Liver (tissue), 3 donors: ENCODE measurements around the gene HAAO.

Source experiments
- EGR1 ChIP-seq, 2 donors: IDR thresholded peaks; 2 replicates each; pipeline ENCODE4 v1.6.1; 2016 to 2018; ENCODE audit warnings: antibody characterized with exemption in 2 of 2, low read depth in 2 of 2
- GABPA ChIP-seq, 2 donors: IDR thresholded peaks in 1 of 2; conservative IDR thresholded peaks in 1 of 2; 2 replicates each; pipeline ENCODE4 v1.6.1; 2016; ENCODE audit warnings: antibody characterized with exemption in 2 of 2, mild to moderate bottlenecking in 1 of 2, moderate library complexity in 1 of 2
- HNF4G ChIP-seq: IDR thresholded peaks from 2 replicates; pipeline ENCODE4 v1.6.1; 2016; ENCODE audit warnings: antibody characterized with exemption
- RXRA ChIP-seq, 2 donors: IDR thresholded peaks; 2 replicates each; pipeline ENCODE4 v1.6.1; 2017 to 2018; ENCODE audit warnings: antibody characterized with exemption in 2 of 2, mild to moderate bottlenecking in 1 of 2
- TAF1 ChIP-seq: conservative IDR thresholded peaks from 2 replicates; pipeline ENCODE4 v1.6.1; 2016; ENCODE audit warnings: antibody characterized with exemption, mild to moderate bottlenecking
- TF ChIP-seq, protein P1 (sequence below): IDR thresholded peaks from 2 replicates; pipeline ENCODE4 v1.6.1; 2016; ENCODE audit warnings: antibody characterized with exemption
- TF ChIP-seq, protein P2 (sequence below): fragments of 150-350 bp; IDR thresholded peaks from 2 replicates; pipeline ENCODE4 v1.5.1; 2017; ENCODE audit warnings: improper control_type of control experiment, low read depth, low read length; ENCODE audit not compliant: missing input control
- TF ChIP-seq, protein P3 (sequence below): IDR thresholded peaks from 2 replicates; pipeline ENCODE4 v1.6.1; 2016; ENCODE audit warnings: antibody characterized with exemption, mild to moderate bottlenecking
- TF ChIP-seq, protein P4 (sequence below): IDR thresholded peaks from 2 replicates; pipeline ENCODE4 v1.6.1; 2016; ENCODE audit warnings: antibody characterized with exemption
- donor health status: healthy.
- donor health status: healthy.

- TF ChIP-seq, protein P1, sequence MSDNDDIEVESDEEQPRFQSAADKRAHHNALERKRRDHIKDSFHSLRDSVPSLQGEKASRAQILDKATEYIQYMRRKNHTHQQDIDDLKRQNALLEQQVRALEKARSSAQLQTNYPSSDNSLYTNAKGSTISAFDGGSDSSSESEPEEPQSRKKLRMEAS = no peak
- TF ChIP-seq TAF1 = no peak
- TF ChIP-seq, protein P2, sequence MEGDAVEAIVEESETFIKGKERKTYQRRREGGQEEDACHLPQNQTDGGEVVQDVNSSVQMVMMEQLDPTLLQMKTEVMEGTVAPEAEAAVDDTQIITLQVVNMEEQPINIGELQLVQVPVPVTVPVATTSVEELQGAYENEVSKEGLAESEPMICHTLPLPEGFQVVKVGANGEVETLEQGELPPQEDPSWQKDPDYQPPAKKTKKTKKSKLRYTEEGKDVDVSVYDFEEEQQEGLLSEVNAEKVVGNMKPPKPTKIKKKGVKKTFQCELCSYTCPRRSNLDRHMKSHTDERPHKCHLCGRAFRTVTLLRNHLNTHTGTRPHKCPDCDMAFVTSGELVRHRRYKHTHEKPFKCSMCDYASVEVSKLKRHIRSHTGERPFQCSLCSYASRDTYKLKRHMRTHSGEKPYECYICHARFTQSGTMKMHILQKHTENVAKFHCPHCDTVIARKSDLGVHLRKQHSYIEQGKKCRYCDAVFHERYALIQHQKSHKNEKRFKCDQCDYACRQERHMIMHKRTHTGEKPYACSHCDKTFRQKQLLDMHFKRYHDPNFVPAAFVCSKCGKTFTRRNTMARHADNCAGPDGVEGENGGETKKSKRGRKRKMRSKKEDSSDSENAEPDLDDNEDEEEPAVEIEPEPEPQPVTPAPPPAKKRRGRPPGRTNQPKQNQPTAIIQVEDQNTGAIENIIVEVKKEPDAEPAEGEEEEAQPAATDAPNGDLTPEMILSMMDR = no peak
- TF ChIP-seq EGR1 (IDR thresholded peaks at IDR 0.05; ENCODE audit: low read depth in 2 of 2) = no peak
- TF ChIP-seq GABPA (IDR thresholded peaks at IDR 0.05 in 1 of 2, conservative IDR thresholded peaks at IDR 0.05 in 1 of 2) = no peak
- TF ChIP-seq, protein P3, sequence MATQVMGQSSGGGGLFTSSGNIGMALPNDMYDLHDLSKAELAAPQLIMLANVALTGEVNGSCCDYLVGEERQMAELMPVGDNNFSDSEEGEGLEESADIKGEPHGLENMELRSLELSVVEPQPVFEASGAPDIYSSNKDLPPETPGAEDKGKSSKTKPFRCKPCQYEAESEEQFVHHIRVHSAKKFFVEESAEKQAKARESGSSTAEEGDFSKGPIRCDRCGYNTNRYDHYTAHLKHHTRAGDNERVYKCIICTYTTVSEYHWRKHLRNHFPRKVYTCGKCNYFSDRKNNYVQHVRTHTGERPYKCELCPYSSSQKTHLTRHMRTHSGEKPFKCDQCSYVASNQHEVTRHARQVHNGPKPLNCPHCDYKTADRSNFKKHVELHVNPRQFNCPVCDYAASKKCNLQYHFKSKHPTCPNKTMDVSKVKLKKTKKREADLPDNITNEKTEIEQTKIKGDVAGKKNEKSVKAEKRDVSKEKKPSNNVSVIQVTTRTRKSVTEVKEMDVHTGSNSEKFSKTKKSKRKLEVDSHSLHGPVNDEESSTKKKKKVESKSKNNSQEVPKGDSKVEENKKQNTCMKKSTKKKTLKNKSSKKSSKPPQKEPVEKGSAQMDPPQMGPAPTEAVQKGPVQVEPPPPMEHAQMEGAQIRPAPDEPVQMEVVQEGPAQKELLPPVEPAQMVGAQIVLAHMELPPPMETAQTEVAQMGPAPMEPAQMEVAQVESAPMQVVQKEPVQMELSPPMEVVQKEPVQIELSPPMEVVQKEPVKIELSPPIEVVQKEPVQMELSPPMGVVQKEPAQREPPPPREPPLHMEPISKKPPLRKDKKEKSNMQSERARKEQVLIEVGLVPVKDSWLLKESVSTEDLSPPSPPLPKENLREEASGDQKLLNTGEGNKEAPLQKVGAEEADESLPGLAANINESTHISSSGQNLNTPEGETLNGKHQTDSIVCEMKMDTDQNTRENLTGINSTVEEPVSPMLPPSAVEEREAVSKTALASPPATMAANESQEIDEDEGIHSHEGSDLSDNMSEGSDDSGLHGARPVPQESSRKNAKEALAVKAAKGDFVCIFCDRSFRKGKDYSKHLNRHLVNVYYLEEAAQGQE = no peak
- TF ChIP-seq HNF4G = no peak
- no peak for TF ChIP-seq RXRA (IDR thresholded peaks at IDR 0.05)
- TF ChIP-seq, protein P4, sequence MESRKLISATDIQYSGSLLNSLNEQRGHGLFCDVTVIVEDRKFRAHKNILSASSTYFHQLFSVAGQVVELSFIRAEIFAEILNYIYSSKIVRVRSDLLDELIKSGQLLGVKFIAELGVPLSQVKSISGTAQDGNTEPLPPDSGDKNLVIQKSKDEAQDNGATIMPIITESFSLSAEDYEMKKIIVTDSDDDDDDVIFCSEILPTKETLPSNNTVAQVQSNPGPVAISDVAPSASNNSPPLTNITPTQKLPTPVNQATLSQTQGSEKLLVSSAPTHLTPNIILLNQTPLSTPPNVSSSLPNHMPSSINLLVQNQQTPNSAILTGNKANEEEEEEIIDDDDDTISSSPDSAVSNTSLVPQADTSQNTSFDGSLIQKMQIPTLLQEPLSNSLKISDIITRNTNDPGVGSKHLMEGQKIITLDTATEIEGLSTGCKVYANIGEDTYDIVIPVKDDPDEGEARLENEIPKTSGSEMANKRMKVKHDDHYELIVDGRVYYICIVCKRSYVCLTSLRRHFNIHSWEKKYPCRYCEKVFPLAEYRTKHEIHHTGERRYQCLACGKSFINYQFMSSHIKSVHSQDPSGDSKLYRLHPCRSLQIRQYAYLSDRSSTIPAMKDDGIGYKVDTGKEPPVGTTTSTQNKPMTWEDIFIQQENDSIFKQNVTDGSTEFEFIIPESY = no peak
Observed at GRCh38 chr2:42788478-42788793, 3.9 kb downstream of the HAAO start.
